Measurements from ENCODE around the gene GPRIN1. TPM values are rescaled to one million over a fixed set of nuclear protein-coding genes. Genes with fewer than 3 reads are reported as not detected.

Gene GPRIN1
- total RNA-seq, 4 donors from 2014 or later, result 1.6 to 9.7 (median 3.6) TPM

DNA sequence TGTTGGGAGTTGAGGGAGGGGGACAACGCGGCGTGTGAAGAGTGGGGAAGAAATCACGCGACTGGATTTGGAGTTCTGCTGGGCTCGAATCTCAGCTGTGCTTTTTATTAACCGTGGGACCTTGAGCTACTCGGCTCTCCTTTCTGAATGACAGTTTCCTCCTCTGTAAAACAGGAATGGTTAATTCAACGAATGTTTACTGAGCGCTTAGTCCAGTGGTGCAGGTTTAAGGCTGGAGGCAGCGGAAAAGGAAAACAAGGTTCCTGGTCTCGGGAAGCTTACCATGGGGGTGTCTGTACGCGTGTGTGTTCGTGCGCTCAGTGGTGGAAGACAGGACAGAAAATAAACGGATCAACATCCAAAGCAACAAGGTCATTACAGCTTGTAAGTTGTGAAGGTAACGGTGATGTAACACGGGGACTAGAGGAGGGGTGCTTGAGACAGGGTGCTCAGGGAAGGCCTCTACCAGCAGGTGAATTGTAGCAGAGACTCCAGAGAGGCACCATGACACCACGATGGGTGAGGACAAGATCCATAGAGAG is 20.8 kb upstream of the GPRIN1 start:
- TF ChIP-seq, protein P1, sequence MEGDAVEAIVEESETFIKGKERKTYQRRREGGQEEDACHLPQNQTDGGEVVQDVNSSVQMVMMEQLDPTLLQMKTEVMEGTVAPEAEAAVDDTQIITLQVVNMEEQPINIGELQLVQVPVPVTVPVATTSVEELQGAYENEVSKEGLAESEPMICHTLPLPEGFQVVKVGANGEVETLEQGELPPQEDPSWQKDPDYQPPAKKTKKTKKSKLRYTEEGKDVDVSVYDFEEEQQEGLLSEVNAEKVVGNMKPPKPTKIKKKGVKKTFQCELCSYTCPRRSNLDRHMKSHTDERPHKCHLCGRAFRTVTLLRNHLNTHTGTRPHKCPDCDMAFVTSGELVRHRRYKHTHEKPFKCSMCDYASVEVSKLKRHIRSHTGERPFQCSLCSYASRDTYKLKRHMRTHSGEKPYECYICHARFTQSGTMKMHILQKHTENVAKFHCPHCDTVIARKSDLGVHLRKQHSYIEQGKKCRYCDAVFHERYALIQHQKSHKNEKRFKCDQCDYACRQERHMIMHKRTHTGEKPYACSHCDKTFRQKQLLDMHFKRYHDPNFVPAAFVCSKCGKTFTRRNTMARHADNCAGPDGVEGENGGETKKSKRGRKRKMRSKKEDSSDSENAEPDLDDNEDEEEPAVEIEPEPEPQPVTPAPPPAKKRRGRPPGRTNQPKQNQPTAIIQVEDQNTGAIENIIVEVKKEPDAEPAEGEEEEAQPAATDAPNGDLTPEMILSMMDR (IDR thresholded peaks at IDR 0.05), result no peak
- TF ChIP-seq EP300 (IDR thresholded peaks at IDR 0.05; ENCODE audit: low read depth), result no peak
- TF ChIP-seq POLR2A (IDR thresholded peaks at IDR 0.05), result no peak
- no peak for TF ChIP-seq POLR2AphosphoS5 (IDR thresholded peaks at IDR 0.05)
- H3K4me1 ChIP-seq, result peaks cover 0 to 19% (median 15%) of the 10 kb centered on the region in 4 donors
- in situ Hi-C loops (cut with MboI; ENCODE audit: low pct_ligation_motif_present in 1 of 4, low pct_unique_long_range_greater_than_20kb in 1 of 4, low sequenced_read_pairs in 3 of 4) (no loop called here), intact Hi-C loops (cut with DNase I; ENCODE audit: low total_unique reads) (no loop called here)
- H3K4me3 ChIP-seq, result peak overlapping the region in 2 of 4 donors; percentile 17 to 38
- DNase-seq, result no peak
- no peak overlapping the region for H3K27ac ChIP-seq
- 5 to 24% methylated on average over 8 to 20 of the region's 20 CpGs for WGBS, 2 donors (ENCODE audit: low coverage in 1 of 2)
- peaks cover 91% of the 10 kb centered on the region for H3K27me3 ChIP-seq
- H3K36me3 ChIP-seq, result no peaks in the 10 kb centered on the region
- H3K9me3 ChIP-seq, result no peaks in the 10 kb centered on the region

- intact Hi-C loops (cut with DNase I; ENCODE audit: low total_unique reads), result no loop called here
- TF ChIP-seq POLR2A (IDR thresholded peaks at IDR 0.05), result no peak
- TF ChIP-seq, protein P1 (IDR thresholded peaks at IDR 0.05), result no peak
- no peak for TF ChIP-seq POLR2AphosphoS5 (IDR thresholded peaks at IDR 0.05)
- no peak for TF ChIP-seq EP300 (IDR thresholded peaks at IDR 0.05; ENCODE audit: low read depth)
Measured at GRCh38 chr5:176629853-176630680, 20.1 kb upstream of the GPRIN1 start, which contains the start of the genes EIF4E1B and SNCB. Gene EIF4E1B (plus strand): TSS chr5:176630675. CDS start chr5:176642788, 12,113 bp downstream. Gene SNCB (minus strand): TSS chr5:176630534. CDS start chr5:176629654, 880 bp downstream.

DNA sequence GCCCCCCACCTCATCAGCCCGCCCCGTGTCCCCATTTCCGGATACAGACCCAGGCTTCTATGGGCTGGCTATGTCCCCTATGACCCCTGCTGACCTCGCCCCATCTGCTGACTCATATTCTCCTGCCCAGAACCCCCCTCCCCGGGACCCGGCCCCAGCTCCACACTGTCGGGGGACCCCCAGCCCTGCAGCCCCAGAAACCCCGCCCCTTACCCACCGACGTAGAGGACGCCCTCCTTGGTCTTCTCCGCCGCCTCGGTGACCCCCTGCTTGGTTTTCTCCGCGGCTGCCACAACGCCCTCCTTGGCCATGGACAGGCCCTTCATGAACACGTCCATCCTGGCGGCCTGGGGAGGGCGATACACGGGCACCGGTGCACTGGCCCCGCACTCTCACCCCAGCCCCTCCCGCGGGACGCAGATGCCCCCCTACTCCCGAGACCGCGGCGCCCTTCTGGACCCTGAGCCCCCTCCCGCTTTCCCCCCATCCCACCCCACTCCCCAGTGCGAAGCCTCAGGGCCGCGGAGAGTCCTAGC is 19.4 kb upstream of the GPRIN1 start:
- no peak for DNase-seq
- WGBS, 2 donors (ENCODE audit: low coverage in 1 of 2), result 20% methylated on average over 25 of the region's 34 CpGs; no CpG with 5 or more reads in 1 of the 2 donors
- Histone ChIP-seq H3K4me1 (peaks cover 0 to 19% (median 15%) of the 10 kb centered on the region in 4 donors), H3K4me3 (no peak overlapping the region), H3K27ac (no peak overlapping the region), H3K9me3 (no peaks in the 10 kb centered on the region), H3K27me3 (peaks cover 94% of the 10 kb centered on the region), H3K36me3 (no peaks in the 10 kb centered on the region)
- intact Hi-C loops (cut with DNase I; ENCODE audit: low total_unique reads) (no loop called here), in situ Hi-C loops (cut with MboI; ENCODE audit: low pct_ligation_motif_present in 1 of 4, low pct_unique_long_range_greater_than_20kb in 1 of 4, low sequenced_read_pairs in 3 of 4) (no loop called here)
- TF ChIP-seq POLR2AphosphoS5 (IDR thresholded peaks at IDR 0.05) (no peak), POLR2A (IDR thresholded peaks at IDR 0.05) (no peak), EP300 (IDR thresholded peaks at IDR 0.05; ENCODE audit: low read depth) (no peak)
- TF ChIP-seq, protein P1 (IDR thresholded peaks at IDR 0.05), result no peak

More at GRCh38 chr5:176629853-176630680, 20.1 kb upstream of the GPRIN1 start, which contains the start of the genes EIF4E1B and SNCB:
- H3K36me3 ChIP-seq, result no peaks in the 10 kb centered on the region
- no peak within 1 kb of the TSS for H3K27ac ChIP-seq
- 1% methylated on average over 48 of the region's 94 CpGs; no CpG with 5 or more reads in 1 of the 2 donors for WGBS, 2 donors (ENCODE audit: low coverage in 1 of 2)
- H3K4me1 ChIP-seq, result peaks cover 0 to 19% (median 15%) of the 10 kb centered on the region in 4 donors
- peak within 1 kb of the TSS in 2 of 4 donors; percentile 17 to 38 for H3K4me3 ChIP-seq
- DNase-seq, result no peak
- in situ Hi-C loops (cut with MboI; ENCODE audit: low pct_ligation_motif_present in 1 of 4, low pct_unique_long_range_greater_than_20kb in 1 of 4, low sequenced_read_pairs in 3 of 4), result no loop called here
- peaks cover 91% of the 10 kb centered on the region for H3K27me3 ChIP-seq
- no peaks in the 10 kb centered on the region for H3K9me3 ChIP-seq

Data from transverse colon (tissue), 4 donors.